RWPE2 (cell line): ENCODE data around the gene AUH.
A peak's percentile ranks its signal among the peaks of the same experiment; 100 is the strongest.
"Not testable (repeated sequence)": the region's sequence is repeated elsewhere in the genome, so short reads cannot be mapped to it uniquely, and the experiment has no call there.

Source experiments
- ATAC-seq: fragments of 200-7000 bp; cut with Tn5 transposase; 3 replicates; pipeline ENCODE4 v1.9.1; 2021; ENCODE audit warnings: low read depth
- DNase-seq: peaks from one replicate; pipeline ENCODE4 v3.0.0-alpha.2; 2020; ENCODE audit warnings: low spot score
- H3K27ac ChIP-seq: fragments of 450-650 bp; 2 replicates; pipeline ENCODE4 v1.5.1; 2017; ENCODE audit warnings: mild to moderate bottlenecking; ENCODE audit not compliant: poor library complexity, severe bottlenecking
- H3K27me3 ChIP-seq: fragments of 250-450 bp; sonication (Bioruptor Pico); 2 replicates; pipeline ENCODE4 v1.5.1; 2021; ENCODE audit warnings: mild to moderate bottlenecking, moderate library complexity; ENCODE audit not compliant: insufficient read depth, poor library complexity, severe bottlenecking
- H3K36me3 ChIP-seq: fragments of 250-450 bp; sonication (Bioruptor Pico); 2 replicates; pipeline ENCODE4 v1.5.1; 2020; ENCODE audit warnings: low read depth, mild to moderate bottlenecking, moderate library complexity
- H3K4me1 ChIP-seq: fragments of 250-450 bp; sonication (Bioruptor Pico); 2 replicates; pipeline ENCODE4 v1.5.1; 2021; ENCODE audit warnings: mild to moderate bottlenecking, moderate library complexity; ENCODE audit not compliant: insufficient read depth, poor library complexity, severe bottlenecking
- H3K4me3 ChIP-seq: fragments of 250-450 bp; sonication (Bioruptor Pico); 2 replicates; pipeline ENCODE4 v1.5.1; 2021; ENCODE audit warnings: mild to moderate bottlenecking, moderate library complexity; ENCODE audit not compliant: severe bottlenecking
- H3K9me3 ChIP-seq: fragments of 250-450 bp; sonication (Bioruptor Pico); 2 replicates; pipeline ENCODE4 v1.5.1; 2021; ENCODE audit warnings: mild to moderate bottlenecking, moderate library complexity; ENCODE audit not compliant: severe bottlenecking
- TF ChIP-seq, protein P1 (sequence below): fragments of 450-650 bp; IDR thresholded peaks from one replicate; pipeline ENCODE4 v1.5.1; 2017; ENCODE audit warnings: mild to moderate bottlenecking, moderate library complexity; ENCODE audit not compliant: poor library complexity, severe bottlenecking

The AUH gene

DNA sequence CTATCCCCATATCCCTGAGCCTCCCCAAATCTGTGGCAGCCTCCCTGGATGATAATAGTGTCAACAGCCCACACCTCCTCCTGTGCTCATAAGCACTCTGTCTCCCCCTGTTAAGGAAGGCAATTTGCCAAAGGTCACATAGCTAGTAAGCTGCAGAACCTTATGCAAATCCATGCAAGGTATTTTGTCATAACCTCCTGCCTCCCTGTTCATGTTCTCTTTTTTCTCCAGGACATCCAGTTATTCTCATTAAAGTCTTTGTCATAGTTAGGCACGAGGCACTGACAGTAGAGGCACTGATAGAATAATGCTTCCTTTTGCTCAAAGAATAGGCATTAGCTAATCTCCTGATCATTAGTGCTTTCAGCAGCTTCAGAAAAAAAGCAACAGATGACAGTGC is 10.2 kb upstream of the AUH start:
- no peak overlapping the region for H3K4me3 ChIP-seq
- no peak for DNase-seq
- H3K36me3 ChIP-seq, result no peaks in the 10 kb centered on the region
- H3K27me3 ChIP-seq, result no peaks in the 10 kb centered on the region
- H3K4me1 ChIP-seq, result peaks cover 4% of the 10 kb centered on the region
- H3K9me3 ChIP-seq, result no peaks in the 10 kb centered on the region
- no peak overlapping the region for H3K27ac ChIP-seq
- TF ChIP-seq, protein P1, sequence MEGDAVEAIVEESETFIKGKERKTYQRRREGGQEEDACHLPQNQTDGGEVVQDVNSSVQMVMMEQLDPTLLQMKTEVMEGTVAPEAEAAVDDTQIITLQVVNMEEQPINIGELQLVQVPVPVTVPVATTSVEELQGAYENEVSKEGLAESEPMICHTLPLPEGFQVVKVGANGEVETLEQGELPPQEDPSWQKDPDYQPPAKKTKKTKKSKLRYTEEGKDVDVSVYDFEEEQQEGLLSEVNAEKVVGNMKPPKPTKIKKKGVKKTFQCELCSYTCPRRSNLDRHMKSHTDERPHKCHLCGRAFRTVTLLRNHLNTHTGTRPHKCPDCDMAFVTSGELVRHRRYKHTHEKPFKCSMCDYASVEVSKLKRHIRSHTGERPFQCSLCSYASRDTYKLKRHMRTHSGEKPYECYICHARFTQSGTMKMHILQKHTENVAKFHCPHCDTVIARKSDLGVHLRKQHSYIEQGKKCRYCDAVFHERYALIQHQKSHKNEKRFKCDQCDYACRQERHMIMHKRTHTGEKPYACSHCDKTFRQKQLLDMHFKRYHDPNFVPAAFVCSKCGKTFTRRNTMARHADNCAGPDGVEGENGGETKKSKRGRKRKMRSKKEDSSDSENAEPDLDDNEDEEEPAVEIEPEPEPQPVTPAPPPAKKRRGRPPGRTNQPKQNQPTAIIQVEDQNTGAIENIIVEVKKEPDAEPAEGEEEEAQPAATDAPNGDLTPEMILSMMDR, result no peak
- ATAC-seq, result no peak

DNA sequence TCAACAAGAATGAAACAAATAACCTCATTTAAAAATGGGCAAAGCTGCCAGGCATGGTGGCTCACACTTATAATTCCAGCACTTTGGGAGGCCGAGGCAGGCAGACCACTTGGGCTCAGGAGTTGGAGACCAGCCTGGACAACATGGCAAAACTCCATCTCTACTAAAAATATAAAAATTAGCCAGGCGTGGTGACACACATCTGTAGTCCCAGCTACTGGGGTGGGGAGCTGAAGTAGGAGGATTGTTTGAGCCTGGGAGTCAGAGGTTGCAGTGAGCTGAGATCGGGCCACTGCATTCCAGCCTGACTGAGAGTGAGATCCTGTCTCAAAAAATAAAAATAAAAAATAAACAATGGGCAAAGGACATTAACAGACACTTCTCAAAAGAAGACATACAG is 8.3 kb upstream of the AUH start:
- not testable (repeated sequence) for DNase-seq, ATAC-seq, H3K4me3 ChIP-seq, H3K27ac ChIP-seq, H3K36me3 ChIP-seq, H3K27me3 ChIP-seq, H3K9me3 ChIP-seq, H3K4me1 ChIP-seq

DNA sequence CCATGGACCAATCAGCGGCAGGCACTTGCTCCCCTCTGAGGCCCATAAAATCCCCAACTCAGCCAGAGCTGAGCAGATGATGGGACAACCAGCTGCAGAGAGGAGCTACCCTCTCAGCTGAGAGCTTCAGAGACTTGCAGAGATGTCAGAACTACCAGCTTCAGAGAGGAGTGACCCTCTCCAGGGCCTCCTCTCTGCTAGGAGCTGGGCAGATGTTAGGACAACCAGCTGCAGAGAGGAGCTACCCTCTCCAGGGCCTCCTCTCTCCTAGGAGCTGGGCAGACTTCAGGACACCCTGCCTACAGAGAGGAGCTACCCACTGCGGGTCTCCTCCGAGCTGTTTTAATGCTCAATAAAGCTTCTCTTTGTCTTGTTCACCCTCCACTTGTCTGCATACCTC is 3.0 kb upstream of the AUH start:
- ATAC-seq, result no peak
- DNase-seq, result no peak
- 0 out of 2 replicates have a peak, but pooled peaks cover 5% of the 10 kb centered on the region for H3K36me3 ChIP-seq
- no peaks in the 10 kb centered on the region for H3K9me3 ChIP-seq
- H3K27me3 ChIP-seq, result no peaks in the 10 kb centered on the region
- no peak overlapping the region for H3K4me3 ChIP-seq
- TF ChIP-seq, protein P1, result no peak
- H3K4me1 ChIP-seq, result peaks cover 9% of the 10 kb centered on the region
- H3K27ac ChIP-seq, result no peak overlapping the region

DNA sequence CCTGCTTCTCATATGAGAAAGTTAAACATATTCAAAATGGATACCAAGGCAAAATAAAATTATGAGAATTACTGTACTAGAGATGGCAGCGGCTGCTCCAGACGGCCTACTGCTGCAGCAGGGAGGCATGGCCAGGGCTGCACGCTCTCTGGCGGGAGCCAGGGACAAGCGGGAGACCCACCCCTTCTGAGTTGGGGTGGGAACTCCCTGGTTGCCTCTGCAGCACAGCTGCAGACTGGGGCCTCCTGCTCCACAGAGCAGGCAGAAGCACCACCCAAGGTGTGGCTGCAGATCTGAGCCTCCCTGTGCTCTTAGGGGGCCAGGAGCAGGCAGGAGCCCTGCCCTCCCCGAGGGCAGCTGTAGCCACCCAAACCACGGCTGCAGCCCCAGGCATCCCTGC is 2.3 kb upstream of the AUH start:
- no peak for ATAC-seq
- TF ChIP-seq, protein P1, result no peak
- peaks cover 10% of the 10 kb centered on the region for H3K4me1 ChIP-seq

DNA sequence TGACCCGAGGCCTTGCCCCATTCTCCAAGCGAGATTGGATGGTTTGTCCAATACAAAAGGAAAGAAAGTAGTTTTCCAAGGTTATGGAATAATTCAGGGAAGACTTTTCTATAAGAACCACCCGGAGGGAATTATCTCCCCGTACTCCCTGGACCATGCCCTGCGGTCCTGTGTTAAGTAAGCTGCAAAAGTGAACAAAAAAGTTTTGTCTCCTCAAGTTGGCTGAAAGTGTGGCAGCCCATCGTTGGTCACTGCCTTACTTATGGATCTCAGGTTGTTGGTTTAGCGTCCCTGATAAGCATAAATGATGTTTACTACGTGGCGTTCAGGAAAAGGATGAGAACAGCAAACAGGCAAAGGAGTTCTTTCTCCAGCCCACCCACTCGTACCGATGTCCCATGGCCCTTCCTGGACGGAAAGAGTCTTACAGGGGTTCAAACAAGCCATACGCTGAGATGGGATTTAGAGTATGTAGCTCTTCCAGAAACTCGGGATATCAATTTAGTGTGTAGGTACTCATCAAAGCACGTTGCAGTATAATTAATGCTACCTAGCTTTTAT is 413 bp upstream of the AUH start:
- Histone ChIP-seq H3K27me3 (no peaks in the 10 kb centered on the region), H3K4me1 (peaks cover 10% of the 10 kb centered on the region), H3K9me3 (no peaks in the 10 kb centered on the region), H3K27ac (peak overlapping the region; percentile 27), H3K4me3 (peak overlapping the region; percentile 76), H3K36me3 (0 out of 2 replicates have a peak, but pooled peaks cover 11% of the 10 kb centered on the region)
- DNase-seq, result no peak
- peak; percentile 5; the same call in 1 of the 3 replicates for ATAC-seq
- TF ChIP-seq, protein P1, result no peak

More for the DNA sequence above, 2.3 kb upstream of the AUH start:
- no peaks in the 10 kb centered on the region for H3K27me3 ChIP-seq
- no peaks in the 10 kb centered on the region for H3K9me3 ChIP-seq
- H3K36me3 ChIP-seq, result 0 out of 2 replicates have a peak, but pooled peaks cover 5% of the 10 kb centered on the region
- H3K4me3 ChIP-seq, result no peak overlapping the region
- no peak overlapping the region for H3K27ac ChIP-seq
- DNase-seq, result no peak
